ENCODE measurements around the gene ATG5. TPM values are rescaled to one million over a fixed set of nuclear protein-coding genes. Genes with fewer than 3 reads are reported as not detected.

ATG5 gene
- total RNA-seq, 1 experiment from 2014 or later: 51.4 TPM

DNA sequence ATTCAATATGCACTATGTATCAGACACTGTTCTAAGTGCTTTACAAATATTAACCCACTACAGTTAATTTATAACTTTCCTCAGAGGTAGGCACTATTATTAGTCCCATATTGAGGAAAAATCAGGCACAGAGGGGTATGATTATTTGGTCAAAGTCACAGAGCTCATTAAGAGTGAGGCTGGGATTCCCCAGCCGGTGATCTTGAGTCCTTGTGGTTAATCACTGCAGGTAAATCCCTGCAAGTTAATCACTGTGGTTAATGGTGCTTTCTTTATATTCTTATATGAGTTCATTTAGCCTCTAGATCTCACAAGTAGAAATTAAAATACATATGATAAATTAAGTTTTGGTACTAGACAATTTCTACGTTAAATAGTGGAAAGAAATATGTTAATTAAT, 44.2 kb upstream of the ATG5 start:
- TF ChIP-seq SIN3A (IDR thresholded peaks at IDR 0.05; ENCODE audit: borderline replicate concordance, insufficient read depth, low read depth, low read length) (no peak), TCF7L2 (IDR thresholded peaks at IDR 0.05; ENCODE audit: low read depth, low read length) (no peak), POLR2AphosphoS5 (IDR thresholded peaks at IDR 0.05; ENCODE audit: low read depth, low read length) (no peak)
- TF ChIP-seq, protein P1, sequence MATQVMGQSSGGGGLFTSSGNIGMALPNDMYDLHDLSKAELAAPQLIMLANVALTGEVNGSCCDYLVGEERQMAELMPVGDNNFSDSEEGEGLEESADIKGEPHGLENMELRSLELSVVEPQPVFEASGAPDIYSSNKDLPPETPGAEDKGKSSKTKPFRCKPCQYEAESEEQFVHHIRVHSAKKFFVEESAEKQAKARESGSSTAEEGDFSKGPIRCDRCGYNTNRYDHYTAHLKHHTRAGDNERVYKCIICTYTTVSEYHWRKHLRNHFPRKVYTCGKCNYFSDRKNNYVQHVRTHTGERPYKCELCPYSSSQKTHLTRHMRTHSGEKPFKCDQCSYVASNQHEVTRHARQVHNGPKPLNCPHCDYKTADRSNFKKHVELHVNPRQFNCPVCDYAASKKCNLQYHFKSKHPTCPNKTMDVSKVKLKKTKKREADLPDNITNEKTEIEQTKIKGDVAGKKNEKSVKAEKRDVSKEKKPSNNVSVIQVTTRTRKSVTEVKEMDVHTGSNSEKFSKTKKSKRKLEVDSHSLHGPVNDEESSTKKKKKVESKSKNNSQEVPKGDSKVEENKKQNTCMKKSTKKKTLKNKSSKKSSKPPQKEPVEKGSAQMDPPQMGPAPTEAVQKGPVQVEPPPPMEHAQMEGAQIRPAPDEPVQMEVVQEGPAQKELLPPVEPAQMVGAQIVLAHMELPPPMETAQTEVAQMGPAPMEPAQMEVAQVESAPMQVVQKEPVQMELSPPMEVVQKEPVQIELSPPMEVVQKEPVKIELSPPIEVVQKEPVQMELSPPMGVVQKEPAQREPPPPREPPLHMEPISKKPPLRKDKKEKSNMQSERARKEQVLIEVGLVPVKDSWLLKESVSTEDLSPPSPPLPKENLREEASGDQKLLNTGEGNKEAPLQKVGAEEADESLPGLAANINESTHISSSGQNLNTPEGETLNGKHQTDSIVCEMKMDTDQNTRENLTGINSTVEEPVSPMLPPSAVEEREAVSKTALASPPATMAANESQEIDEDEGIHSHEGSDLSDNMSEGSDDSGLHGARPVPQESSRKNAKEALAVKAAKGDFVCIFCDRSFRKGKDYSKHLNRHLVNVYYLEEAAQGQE (IDR thresholded peaks at IDR 0.05; ENCODE audit: insufficient read depth in 1 of 2, low read depth in 2 of 2, low read length in 1 of 2): no peak
- TF ChIP-seq, protein P2, sequence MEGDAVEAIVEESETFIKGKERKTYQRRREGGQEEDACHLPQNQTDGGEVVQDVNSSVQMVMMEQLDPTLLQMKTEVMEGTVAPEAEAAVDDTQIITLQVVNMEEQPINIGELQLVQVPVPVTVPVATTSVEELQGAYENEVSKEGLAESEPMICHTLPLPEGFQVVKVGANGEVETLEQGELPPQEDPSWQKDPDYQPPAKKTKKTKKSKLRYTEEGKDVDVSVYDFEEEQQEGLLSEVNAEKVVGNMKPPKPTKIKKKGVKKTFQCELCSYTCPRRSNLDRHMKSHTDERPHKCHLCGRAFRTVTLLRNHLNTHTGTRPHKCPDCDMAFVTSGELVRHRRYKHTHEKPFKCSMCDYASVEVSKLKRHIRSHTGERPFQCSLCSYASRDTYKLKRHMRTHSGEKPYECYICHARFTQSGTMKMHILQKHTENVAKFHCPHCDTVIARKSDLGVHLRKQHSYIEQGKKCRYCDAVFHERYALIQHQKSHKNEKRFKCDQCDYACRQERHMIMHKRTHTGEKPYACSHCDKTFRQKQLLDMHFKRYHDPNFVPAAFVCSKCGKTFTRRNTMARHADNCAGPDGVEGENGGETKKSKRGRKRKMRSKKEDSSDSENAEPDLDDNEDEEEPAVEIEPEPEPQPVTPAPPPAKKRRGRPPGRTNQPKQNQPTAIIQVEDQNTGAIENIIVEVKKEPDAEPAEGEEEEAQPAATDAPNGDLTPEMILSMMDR (IDR thresholded peaks at IDR 0.05): no peak
- in situ Hi-C loops (cut with HindIII; ENCODE audit: low pct_unique_long_range_greater_than_20kb, low sequenced_read_pairs) (no loop called here), intact Hi-C loops (cut with micrococcal nuclease; ENCODE audit: unreplicated experiment) (no loop called here)
- no peak overlapping the region for H3K27ac ChIP-seq (ENCODE audit: low read length)
- H3K4me3 ChIP-seq (ENCODE audit: low read depth in 2 of 2, low read length in 2 of 2): no peak overlapping the region
- ChIA-PET CTCF (interaction anchor here (0.9 kb wide), 1 partner anchor 9 kb away, joined by 3 read pairs; the partner anchor contains the start of gene CRYBG1), POLR2A (no interaction called here)
- ATAC-seq (no peak), DNase-seq (ENCODE audit: low read depth, low spot score) (no peak)
- no peaks in the 10 kb centered on the region for H3K9me3 ChIP-seq (ENCODE audit: control insufficient read depth, insufficient read depth, low read depth, low read length)
- peaks cover 24% of the 10 kb centered on the region for H3K27me3 ChIP-seq (ENCODE audit: control insufficient read depth, insufficient read depth, low read length)
- no TSS peak for BruUV-seq (replicated peaks)
- no peaks in the 10 kb centered on the region for H3K36me3 ChIP-seq (ENCODE audit: control insufficient read depth, insufficient read depth, low read length)
- H3K4me1 ChIP-seq (ENCODE audit: control insufficient read depth, insufficient read depth, low read length): no peaks in the 10 kb centered on the region

- no TSS peak for BruUV-seq (replicated peaks)
- Histone ChIP-seq H3K27ac (ENCODE audit: low read length) (no peak overlapping the region), H3K27me3 (ENCODE audit: control insufficient read depth, insufficient read depth, low read length) (peaks cover 27% of the 10 kb centered on the region), H3K4me3 (ENCODE audit: low read depth in 2 of 2, low read length in 2 of 2) (no peak overlapping the region), H3K9me3 (ENCODE audit: control insufficient read depth, insufficient read depth, low read depth, low read length) (no peaks in the 10 kb centered on the region), H3K36me3 (ENCODE audit: control insufficient read depth, insufficient read depth, low read length) (no peaks in the 10 kb centered on the region), H3K4me1 (ENCODE audit: control insufficient read depth, insufficient read depth, low read length) (peaks cover 10% of the 10 kb centered on the region)
- CTCF ChIA-PET: interaction anchor here (0.6 kb wide), 1 partner anchor 24 kb away, joined by 7 read pairs; no protein-coding TSS in a partner anchor
- no peak for ATAC-seq
- no peak for DNase-seq (ENCODE audit: low read depth, low spot score)
- in situ Hi-C loops (cut with HindIII; ENCODE audit: low pct_unique_long_range_greater_than_20kb, low sequenced_read_pairs): no loop called here
- POLR2A ChIA-PET: no interaction called here
- TF ChIP-seq, protein P2 (IDR thresholded peaks at IDR 0.05): no peak
- TF ChIP-seq TCF7L2 (IDR thresholded peaks at IDR 0.05; ENCODE audit: low read depth, low read length): no peak
- TF ChIP-seq, protein P1 (IDR thresholded peaks at IDR 0.05; ENCODE audit: insufficient read depth in 1 of 2, low read depth in 2 of 2, low read length in 1 of 2): no peak
- intact Hi-C loops (cut with micrococcal nuclease; ENCODE audit: unreplicated experiment): no loop called here
Measured at GRCh38 chr6:106363401-106364138, 38.0 kb upstream of the ATG5 start.

All from Panc1 (cell line).